AG09319 (cell line): ENCODE results near the gene SLC25A12.
"Not testable (repeated sequence)": the region's sequence is repeated elsewhere in the genome, so short reads cannot be mapped to it uniquely, and the experiment has no call there.

ENCODE experiments used
- DNase-seq: peaks from one replicate; pipeline ENCODE4 v3.0.0-alpha.2; 2010; ENCODE audit warnings: low read depth; ENCODE audit errors: extremely low read depth
- CTCF ChIP-seq: IDR thresholded peaks from 2 replicates; pipeline ENCODE4 v1.5.1; 2011; ENCODE audit warnings: low read depth, mild to moderate bottlenecking, inconsistent platforms, low read length, moderate library complexity

Gene SLC25A12

GRCh38 chr2:171902840-171903420 is 8.9 kb upstream of the SLC25A12 start:
- no peak for DNase-seq
- TF ChIP-seq CTCF, result no peak

GRCh38 chr2:171899623-171900282 is 5.7 kb upstream of the SLC25A12 start:
- not testable (repeated sequence) for DNase-seq

- no peak for DNase-seq
- no peak for TF ChIP-seq CTCF
Observed at GRCh38 chr2:171895786-171896185, 1.7 kb upstream of the SLC25A12 start.

GRCh38 chr2:171894612-171894947 is 536 bp upstream of the SLC25A12 start:
- TF ChIP-seq CTCF, result no peak
- no peak for DNase-seq

- DNase-seq, result no peak
- no peak for TF ChIP-seq CTCF
Observed at GRCh38 chr2:171893196-171893823, 734 bp downstream of the SLC25A12 start.

GRCh38 chr2:171889808-171890207 is 4.2 kb downstream of the SLC25A12 start:
- TF ChIP-seq CTCF, result no peak
- no peak for DNase-seq

GRCh38 chr2:171889333-171889732 is 4.7 kb downstream of the SLC25A12 start:
- no peak for TF ChIP-seq CTCF
- no peak for DNase-seq
